B cell (primary cell): Measurements from ENCODE around the gene DAB1. TPM values are rescaled to one million over a fixed set of nuclear protein-coding genes. Genes with fewer than 3 reads are reported as not detected.

ENCODE experiments used
- ATAC-seq: fragments of 200-7000 bp; cut with Tn5 transposase; one replicate; pipeline ENCODE4 v1.10.0; 2021; ENCODE audit warnings: low read depth, mild to moderate bottlenecking, moderate number of reproducible peaks, moderate library complexity
- CTCF ChIA-PET: fragments of 350-600 bp; sonication (Branson Sonifier 250); formaldehyde crosslinking; loops from one replicate; lab custom pipeline; 2021; ENCODE audit warnings: antibody characterized with exemption, inconsistent platforms; lab: Charles Lee
- POLR2A ChIA-PET: fragments of 350-600 bp; sonication (Branson Sonifier 250); formaldehyde crosslinking; loops from one replicate; lab custom pipeline; 2021; ENCODE audit warnings: antibody characterized with exemption; lab: Charles Lee
- DNase-seq: peaks from one replicate; pipeline ENCODE4 v3.0.0; 2013
- H2AFZ ChIP-seq: 2 replicates; pipeline ENCODE4 v1.6.1; 2012; ENCODE audit warnings: mild to moderate bottlenecking, low read depth, low read length; ENCODE audit not compliant: insufficient read depth, poor library complexity, severe bottlenecking
- H3K27ac ChIP-seq, 2 donors: 1 replicate in 1 of 2; 2 replicates in 1 of 2; pipeline ENCODE4 v1.5.1; 2012 to 2013; ENCODE audit warnings: low read length in 2 of 2, mild to moderate bottlenecking in 2 of 2, moderate library complexity in 1 of 2
- H3K27me3 ChIP-seq, 4 experiments: fragments of 200-600 bp in 1 of 4; sonication (generic) in 1 of 4; replicated peaks in 1 of 4; 1 replicate in 2 of 4; 2 replicates in 2 of 4; pipeline versions ENCODE4 v1.6.1 to v1.7.0; 2013 to 2016; ENCODE audit warnings: low read length in 3 of 4, mild to moderate bottlenecking in 2 of 4, mixed read lengths in 1 of 4, moderate library complexity in 1 of 4; ENCODE audit not compliant: insufficient read depth in 4 of 4, control insufficient read depth in 3 of 4; ENCODE audit errors: control extremely low read depth in 1 of 4
- H3K36me3 ChIP-seq, 2 experiments: replicated peaks in 1 of 2; 1 replicate in 1 of 2; 2 replicates in 1 of 2; pipeline versions ENCODE4 v1.6.1 to v1.7.1; 2013; ENCODE audit warnings: low read length in 1 of 2; ENCODE audit not compliant: insufficient read depth in 2 of 2, control insufficient read depth in 1 of 2; ENCODE audit errors: control extremely low read depth in 1 of 2, extremely low read depth in 1 of 2
- H3K4me1 ChIP-seq, 2 donors: fragments of 200-600 bp in 1 of 2; sonication (generic) in 1 of 2; 1 replicate in 1 of 2; 2 replicates in 1 of 2; pipeline versions ENCODE4 v1.5.1 to v1.6.1; 2013 to 2017; ENCODE audit warnings: low read length in 2 of 2; ENCODE audit not compliant: control insufficient read depth in 2 of 2, insufficient read depth in 2 of 2
- H3K4me2 ChIP-seq: replicated peaks from 2 replicates; pipeline ENCODE3; 2012; ENCODE audit warnings: mild to moderate bottlenecking, low read depth, low read length; ENCODE audit not compliant: poor library complexity, severe bottlenecking
- H3K4me3 ChIP-seq, 5 experiments: fragments of 200-600 bp in 1 of 5; sonication (generic) in 1 of 5; 1 replicate in 3 of 5; 2 replicates in 2 of 5; pipeline versions ENCODE4 v1.5.1 to v1.7.0; 2011 to 2016; ENCODE audit warnings: low read length in 4 of 5, mild to moderate bottlenecking in 4 of 5, low read depth in 2 of 5, control low read depth in 1 of 5, moderate library complexity in 1 of 5; ENCODE audit not compliant: insufficient read depth in 1 of 5; ENCODE audit errors: control extremely low read depth in 1 of 5, extremely low read depth in 1 of 5
- H3K79me2 ChIP-seq: fragments of 200-600 bp; sonication (generic); one replicate; pipeline ENCODE4 v1.6.0; 2016; ENCODE audit warnings: low read length; ENCODE audit not compliant: control insufficient read depth, insufficient read depth
- H3K9ac ChIP-seq: fragments of 200-600 bp; sonication (generic); 2 replicates; pipeline ENCODE4 v1.6.1; 2017; ENCODE audit warnings: mild to moderate bottlenecking, low read length, moderate library complexity
- H3K9me3 ChIP-seq, 3 donors: one replicate each; pipeline versions ENCODE4 v1.6.1 to v1.7.1; 2013; ENCODE audit warnings: low read length in 2 of 3; ENCODE audit not compliant: control insufficient read depth in 2 of 3, insufficient read depth in 1 of 3; ENCODE audit errors: control extremely low read depth in 1 of 3
- H4K20me1 ChIP-seq: 2 replicates; pipeline ENCODE4 v1.6.0; 2012; ENCODE audit warnings: mild to moderate bottlenecking, low read length; ENCODE audit not compliant: insufficient read depth, control insufficient read depth, poor library complexity, severe bottlenecking
- H3K27ac Mint-ChIP-seq: one replicate; pipeline ENCODE4 v1.8.0; 2021; ENCODE audit warnings: mixed read lengths
- H3K27me3 Mint-ChIP-seq: one replicate; pipeline ENCODE4 v1.8.0; 2021; ENCODE audit warnings: mixed read lengths
- H3K4me1 Mint-ChIP-seq: one replicate; pipeline ENCODE4 v1.8.0; 2021; ENCODE audit warnings: mixed read lengths
- H3K4me3 Mint-ChIP-seq: one replicate; pipeline ENCODE4 v1.8.0; 2021; ENCODE audit warnings: mixed read lengths
- H3K9me3 Mint-ChIP-seq: one replicate; pipeline ENCODE4 v1.8.0; 2022; ENCODE audit warnings: mixed read lengths; ENCODE audit not compliant: insufficient read depth
- EZH2 ChIP-seq: IDR thresholded peaks from 2 replicates; pipeline ENCODE4 v1.6.1; 2012; ENCODE audit warnings: borderline replicate concordance, low read depth, mild to moderate bottlenecking, moderate library complexity, low read length; ENCODE audit not compliant: insufficient read depth, poor library complexity, severe bottlenecking
- WGBS: methylation state at CpG from one replicate; pipeline ENCODE4 v1.1.5; 2013; ENCODE audit warnings: missing lambda C conversion rate; ENCODE audit not compliant: insufficient coverage; 5-methylcytosine and 5-hydroxymethylcytosine counted together
- intact Hi-C: fragments of 100-400 bp; cut with micrococcal nuclease; formaldehyde crosslinking; loops from one replicate; pipeline ENCODE4 v1.10.0; 2022
- polyA plus RNA-seq: library from polyadenylated mRNA; depleted of rRNA; stranded (reverse); fragments of >200 nt; gene quantifications from 2 replicates; pipeline ENCODE4 v1.2.3, GENCODE V29; 2012
- total RNA-seq, 2 donors: library from RNA; stranded (reverse); fragments of 120-200 nt in 1 of 2; gene quantifications; 1 replicate in 1 of 2; 2 replicates in 1 of 2; pipeline versions ENCODE4 v1.2.3 to v1.2.4, GENCODE V29; 2013 to 2022
- TF ChIP-seq, protein P1 (sequence below): fragments of 200-600 bp; IDR thresholded peaks from one replicate; pipeline ENCODE4 v1.8.0; 2022; ENCODE audit warnings: antibody characterized with exemption, mild to moderate bottlenecking

The DAB1 gene
- total and polyA plus RNA-seq, 2 donors (not counting 1 experiment from before 2014, with no cell fraction given), result not detected

DNA sequence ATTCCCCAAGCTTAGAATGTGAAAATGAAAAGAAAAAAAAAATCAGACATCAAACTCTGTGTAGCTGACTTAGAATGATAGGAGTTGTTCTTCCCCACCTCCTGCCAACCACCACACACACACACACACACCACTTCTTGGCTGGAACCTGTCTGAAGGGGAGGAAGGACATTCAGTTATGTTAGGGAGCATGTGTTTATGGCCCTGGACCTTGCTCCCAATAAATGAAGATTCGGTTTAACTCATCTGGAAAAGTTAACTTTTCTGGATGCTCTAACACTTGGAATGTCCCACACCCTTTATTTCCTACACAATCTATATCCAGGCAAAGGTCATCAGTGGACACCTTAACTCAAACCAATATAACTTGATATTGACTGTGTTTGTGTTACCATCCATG lies 112.4 kb downstream of the DAB1 start:
- H3K27me3 Mint-ChIP-seq, result peaks cover 3% of the 10 kb centered on the region
- no peak for TF ChIP-seq EZH2
- TF ChIP-seq, protein P1, sequence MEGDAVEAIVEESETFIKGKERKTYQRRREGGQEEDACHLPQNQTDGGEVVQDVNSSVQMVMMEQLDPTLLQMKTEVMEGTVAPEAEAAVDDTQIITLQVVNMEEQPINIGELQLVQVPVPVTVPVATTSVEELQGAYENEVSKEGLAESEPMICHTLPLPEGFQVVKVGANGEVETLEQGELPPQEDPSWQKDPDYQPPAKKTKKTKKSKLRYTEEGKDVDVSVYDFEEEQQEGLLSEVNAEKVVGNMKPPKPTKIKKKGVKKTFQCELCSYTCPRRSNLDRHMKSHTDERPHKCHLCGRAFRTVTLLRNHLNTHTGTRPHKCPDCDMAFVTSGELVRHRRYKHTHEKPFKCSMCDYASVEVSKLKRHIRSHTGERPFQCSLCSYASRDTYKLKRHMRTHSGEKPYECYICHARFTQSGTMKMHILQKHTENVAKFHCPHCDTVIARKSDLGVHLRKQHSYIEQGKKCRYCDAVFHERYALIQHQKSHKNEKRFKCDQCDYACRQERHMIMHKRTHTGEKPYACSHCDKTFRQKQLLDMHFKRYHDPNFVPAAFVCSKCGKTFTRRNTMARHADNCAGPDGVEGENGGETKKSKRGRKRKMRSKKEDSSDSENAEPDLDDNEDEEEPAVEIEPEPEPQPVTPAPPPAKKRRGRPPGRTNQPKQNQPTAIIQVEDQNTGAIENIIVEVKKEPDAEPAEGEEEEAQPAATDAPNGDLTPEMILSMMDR, result no peak
- ATAC-seq, result no peak
- H3K27ac Mint-ChIP-seq, result no peak overlapping the region
- POLR2A ChIA-PET, result no interaction called here
- CTCF ChIA-PET, result no interaction called here
- H3K9me3 ChIP-seq, result peaks cover 0 to 4% (median 2%) of the 10 kb centered on the region in 3 donors
- H2AFZ ChIP-seq, result no peak overlapping the region
- H3K9me3 Mint-ChIP-seq, result peaks cover 8% of the 10 kb centered on the region
- peaks cover 0 to 3% of the 10 kb centered on the region in 2 donors for H3K4me1 ChIP-seq
- no peaks in the 10 kb centered on the region for H3K27me3 ChIP-seq
- H3K4me2 ChIP-seq, result no peak overlapping the region
- no peaks in the 10 kb centered on the region for H4K20me1 ChIP-seq
- no peaks in the 10 kb centered on the region for H3K79me2 ChIP-seq
- no peak for DNase-seq
- intact Hi-C loops, result no loop called here
- WGBS, result 100% methylated on average over 1 of the region's 1 CpG
- H3K9ac ChIP-seq, result no peak overlapping the region
- no peaks in the 10 kb centered on the region for H3K36me3 ChIP-seq
- H3K4me3 ChIP-seq, result no peak overlapping the region
- peaks cover 9% of the 10 kb centered on the region for H3K4me1 Mint-ChIP-seq
- no peak overlapping the region for H3K27ac ChIP-seq
- no peak overlapping the region for H3K4me3 Mint-ChIP-seq

DNA sequence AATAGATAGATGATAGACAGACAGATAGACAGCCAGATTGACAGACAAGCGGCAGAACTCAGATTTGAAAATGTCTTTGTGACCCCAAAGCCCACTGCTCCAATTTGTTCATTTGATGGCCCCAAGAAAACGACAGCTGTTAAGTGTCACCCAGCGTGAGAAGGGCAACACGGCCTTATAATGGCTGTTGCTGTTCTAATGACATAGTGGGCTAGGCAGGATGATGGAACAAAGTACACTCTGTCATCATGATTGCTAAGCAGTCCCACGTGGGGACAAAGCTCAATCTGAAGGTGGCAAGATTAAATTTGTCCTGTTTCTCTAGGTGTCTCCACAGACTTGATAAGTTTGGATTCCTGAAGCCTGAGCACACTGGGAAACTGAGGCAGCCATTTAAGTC lies 112.9 kb downstream of the DAB1 start:
- Mint-ChIP-seq H3K4me3 (no peak overlapping the region), H3K27ac (no peak overlapping the region), H3K4me1 (peaks cover 9% of the 10 kb centered on the region), H3K9me3 (peaks cover 8% of the 10 kb centered on the region), H3K27me3 (peaks cover 3% of the 10 kb centered on the region)
- Histone ChIP-seq H3K4me2 (no peak overlapping the region), H3K36me3 (no peaks in the 10 kb centered on the region), H3K9ac (no peak overlapping the region), H3K9me3 (peaks cover 0 to 4% (median 2%) of the 10 kb centered on the region in 3 donors), H2AFZ (no peak overlapping the region), H3K4me3 (no peak overlapping the region), H3K27me3 (no peaks in the 10 kb centered on the region), H4K20me1 (no peaks in the 10 kb centered on the region), H3K27ac (no peak overlapping the region), H3K4me1 (peaks cover 0 to 3% of the 10 kb centered on the region in 2 donors), H3K79me2 (no peaks in the 10 kb centered on the region)
- intact Hi-C loops, result no loop called here
- POLR2A ChIA-PET, result no interaction called here
- WGBS, result 82% methylated on average over 5 of the region's 5 CpGs
- CTCF ChIA-PET, result no interaction called here
- DNase-seq, result no peak
- no peak for ATAC-seq
- TF ChIP-seq EZH2, result no peak
- TF ChIP-seq, protein P1, result no peak
